Mesodermal cell (in vitro differentiated cells): ENCODE measurements around the gene BLVRB.
A peak's percentile ranks its signal among the peaks of the same experiment; 100 is the strongest.
"Not testable (repeated sequence)": the region's sequence is repeated elsewhere in the genome, so short reads cannot be mapped to it uniquely, and the experiment has no call there.

Experiments used
- H3K27ac ChIP-seq: 2 replicates; pipeline ENCODE4 v1.7.0; 2013; ENCODE audit warnings: mild to moderate bottlenecking, low read depth, low read length, moderate library complexity; ENCODE audit not compliant: severe bottlenecking
- H3K36me3 ChIP-seq: 2 replicates; pipeline ENCODE4 v1.7.1; 2013; ENCODE audit warnings: mild to moderate bottlenecking, low read length, moderate library complexity; ENCODE audit not compliant: control insufficient read depth, insufficient read depth
- H3K4me1 ChIP-seq: one replicate; pipeline ENCODE4 v1.7.1; 2013; ENCODE audit warnings: mild to moderate bottlenecking, low read length; ENCODE audit not compliant: insufficient read depth, control insufficient read depth, poor library complexity, severe bottlenecking
- H3K4me3 ChIP-seq: 2 replicates; pipeline ENCODE4 v1.7.0; 2013; ENCODE audit warnings: low read length, control low read depth, mild to moderate bottlenecking; ENCODE audit not compliant: insufficient read depth, poor library complexity, severe bottlenecking; ENCODE audit errors: extremely low read depth
- H3K9me3 ChIP-seq: 2 replicates; pipeline ENCODE4 v1.7.1; 2013; ENCODE audit warnings: mild to moderate bottlenecking, low read length, moderate library complexity; ENCODE audit not compliant: control insufficient read depth
- WGBS, 2 experiments: methylation state at CpG; one replicate each; pipeline ENCODE4 v1.1.5; 2013; ENCODE audit warnings: missing lambda C conversion rate in 2 of 2; ENCODE audit not compliant: insufficient coverage in 2 of 2; 5-methylcytosine and 5-hydroxymethylcytosine counted together

The BLVRB gene

GRCh38 chr19:40489882-40490230, 24.3 kb upstream of the BLVRB start:
- H3K4me1 ChIP-seq: no peaks in the 10 kb centered on the region
- H3K4me3 ChIP-seq: no peak overlapping the region
- WGBS, 2 experiments: 87% methylated on average over 25 of the region's 25 CpGs
- no peak overlapping the region for H3K27ac ChIP-seq
- H3K9me3 ChIP-seq: no peaks in the 10 kb centered on the region
- H3K36me3 ChIP-seq: no peaks in the 10 kb centered on the region

GRCh38 chr19:40486017-40486416, 20.5 kb upstream of the BLVRB start:
- no peaks in the 10 kb centered on the region for H3K4me1 ChIP-seq
- H3K27ac ChIP-seq: no peak overlapping the region
- no peak overlapping the region for H3K4me3 ChIP-seq
- H3K36me3 ChIP-seq: no peaks in the 10 kb centered on the region
- H3K9me3 ChIP-seq: no peaks in the 10 kb centered on the region
- 83 to 91% methylated on average over 3 of the region's 3 CpGs for WGBS, 2 experiments

GRCh38 chr19:40475878-40476644, 10.5 kb upstream of the BLVRB start:
- H3K4me3 ChIP-seq, H3K36me3 ChIP-seq, H3K4me1 ChIP-seq, H3K9me3 ChIP-seq, H3K27ac ChIP-seq: not testable (repeated sequence)
- 86 to 96% methylated on average over 6 to 13 of the region's 15 CpGs for WGBS, 2 experiments

GRCh38 chr19:40474737-40475136, 9.2 kb upstream of the BLVRB start:
- Histone ChIP-seq H3K9me3 (no peaks in the 10 kb centered on the region), H3K4me3 (no peak overlapping the region), H3K27ac (no peak overlapping the region), H3K36me3 (no peaks in the 10 kb centered on the region), H3K4me1 (no peaks in the 10 kb centered on the region)
- 90% methylated on average over 2 of the region's 4 CpGs; no CpG with 5 or more reads in 1 of the 2 experiments for WGBS, 2 experiments

GRCh38 chr19:40472516-40472915, 7.0 kb upstream of the BLVRB start:
- 93 to 94% methylated on average over 12 of the region's 13 CpGs for WGBS, 2 experiments
- Histone ChIP-seq H3K27ac (no peak overlapping the region), H3K4me1 (no peaks in the 10 kb centered on the region), H3K9me3 (no peaks in the 10 kb centered on the region), H3K36me3 (no peaks in the 10 kb centered on the region), H3K4me3 (no peak overlapping the region)

GRCh38 chr19:40471111-40471510, 5.6 kb upstream of the BLVRB start:
- no peaks in the 10 kb centered on the region for H3K4me1 ChIP-seq
- no peak overlapping the region for H3K4me3 ChIP-seq
- WGBS, 2 experiments: 83 to 100% methylated on average over 1 to 3 of the region's 3 CpGs
- no peak overlapping the region for H3K27ac ChIP-seq
- H3K9me3 ChIP-seq: no peaks in the 10 kb centered on the region
- no peaks in the 10 kb centered on the region for H3K36me3 ChIP-seq

- Histone ChIP-seq H3K4me3 (no peak overlapping the region), H3K36me3 (no peaks in the 10 kb centered on the region), H3K27ac (no peak overlapping the region), H3K4me1 (no peaks in the 10 kb centered on the region), H3K9me3 (no peaks in the 10 kb centered on the region)
- 98 to 100% methylated on average over 2 to 6 of the region's 6 CpGs for WGBS, 2 experiments
Measured at GRCh38 chr19:40469011-40469410, 3.5 kb upstream of the BLVRB start.

- H3K9me3 ChIP-seq: no peaks in the 10 kb centered on the region
- H3K4me3 ChIP-seq: peak within 1 kb of the TSS; percentile 53
- no peaks in the 10 kb centered on the region for H3K4me1 ChIP-seq
- H3K27ac ChIP-seq: no peak within 1 kb of the TSS
- WGBS, 2 experiments: 9% methylated on average over 33 to 42 of the region's 87 CpGs
- no peaks in the 10 kb centered on the region for H3K36me3 ChIP-seq
Measured at GRCh38 chr19:40466985-40467734, 1.6 kb upstream of the BLVRB start, which contains the start of gene SPTBN4. Gene SPTBN4 (plus strand): TSS chr19:40467001. CDS start chr19:40472622, 5,621 bp downstream.

GRCh38 chr19:40466219-40466984, 857 bp upstream of the BLVRB start:
- Histone ChIP-seq H3K9me3 (no peaks in the 10 kb centered on the region), H3K27ac (no peak overlapping the region), H3K36me3 (no peaks in the 10 kb centered on the region), H3K4me3 (peak overlapping the region; percentile 53), H3K4me1 (no peaks in the 10 kb centered on the region)
- 29 to 38% methylated on average over 33 to 35 of the region's 48 CpGs for WGBS, 2 experiments

- H3K4me3 ChIP-seq: peak overlapping the region; percentile 53
- 24 to 31% methylated on average over 8 to 11 of the region's 11 CpGs for WGBS, 2 experiments
- H3K4me1 ChIP-seq: no peaks in the 10 kb centered on the region
- H3K9me3 ChIP-seq: no peaks in the 10 kb centered on the region
- no peak overlapping the region for H3K27ac ChIP-seq
- H3K36me3 ChIP-seq: no peaks in the 10 kb centered on the region
Measured at GRCh38 chr19:40465025-40465556, 454 bp downstream of the BLVRB start.
